ENCODE measurements around the gene CDH22.

Gene CDH22

GRCh38 chr20:46333161-46333991, 25.1 kb upstream of the CDH22 start:
- TF ChIP-seq EGR1 (IDR thresholded peaks at IDR 0.05) (no peak), EP300 (IDR thresholded peaks at IDR 0.05; ENCODE audit: borderline replicate concordance) (no peak), NFIC (IDR thresholded peaks at IDR 0.05) (no peak), TCF12 (IDR thresholded peaks at IDR 0.05; ENCODE audit: low read depth) (no peak), TEAD4 (IDR thresholded peaks at IDR 0.05) (no peak), RAD21 (IDR thresholded peaks at IDR 0.05; ENCODE audit: low read depth) (no peak), CREB1 (IDR thresholded peaks at IDR 0.05; ENCODE audit: low read depth) (no peak), CEBPB (IDR thresholded peaks at IDR 0.05) (no peak), MAX (IDR thresholded peaks at IDR 0.05) (no peak), ZBTB7A (IDR thresholded peaks at IDR 0.05; ENCODE audit: low read depth) (no peak), FOXM1 (IDR thresholded peaks at IDR 0.05; ENCODE audit: borderline replicate concordance, low read depth) (no peak), TAF1 (IDR thresholded peaks at IDR 0.05; ENCODE audit: low read depth) (no peak), YY1 (IDR thresholded peaks at IDR 0.05; ENCODE audit: low read depth) (no peak)
- TF ChIP-seq, protein P1, sequence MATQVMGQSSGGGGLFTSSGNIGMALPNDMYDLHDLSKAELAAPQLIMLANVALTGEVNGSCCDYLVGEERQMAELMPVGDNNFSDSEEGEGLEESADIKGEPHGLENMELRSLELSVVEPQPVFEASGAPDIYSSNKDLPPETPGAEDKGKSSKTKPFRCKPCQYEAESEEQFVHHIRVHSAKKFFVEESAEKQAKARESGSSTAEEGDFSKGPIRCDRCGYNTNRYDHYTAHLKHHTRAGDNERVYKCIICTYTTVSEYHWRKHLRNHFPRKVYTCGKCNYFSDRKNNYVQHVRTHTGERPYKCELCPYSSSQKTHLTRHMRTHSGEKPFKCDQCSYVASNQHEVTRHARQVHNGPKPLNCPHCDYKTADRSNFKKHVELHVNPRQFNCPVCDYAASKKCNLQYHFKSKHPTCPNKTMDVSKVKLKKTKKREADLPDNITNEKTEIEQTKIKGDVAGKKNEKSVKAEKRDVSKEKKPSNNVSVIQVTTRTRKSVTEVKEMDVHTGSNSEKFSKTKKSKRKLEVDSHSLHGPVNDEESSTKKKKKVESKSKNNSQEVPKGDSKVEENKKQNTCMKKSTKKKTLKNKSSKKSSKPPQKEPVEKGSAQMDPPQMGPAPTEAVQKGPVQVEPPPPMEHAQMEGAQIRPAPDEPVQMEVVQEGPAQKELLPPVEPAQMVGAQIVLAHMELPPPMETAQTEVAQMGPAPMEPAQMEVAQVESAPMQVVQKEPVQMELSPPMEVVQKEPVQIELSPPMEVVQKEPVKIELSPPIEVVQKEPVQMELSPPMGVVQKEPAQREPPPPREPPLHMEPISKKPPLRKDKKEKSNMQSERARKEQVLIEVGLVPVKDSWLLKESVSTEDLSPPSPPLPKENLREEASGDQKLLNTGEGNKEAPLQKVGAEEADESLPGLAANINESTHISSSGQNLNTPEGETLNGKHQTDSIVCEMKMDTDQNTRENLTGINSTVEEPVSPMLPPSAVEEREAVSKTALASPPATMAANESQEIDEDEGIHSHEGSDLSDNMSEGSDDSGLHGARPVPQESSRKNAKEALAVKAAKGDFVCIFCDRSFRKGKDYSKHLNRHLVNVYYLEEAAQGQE (IDR thresholded peaks at IDR 0.05; ENCODE audit: low read depth), result no peak
- TF ChIP-seq, protein P2, sequence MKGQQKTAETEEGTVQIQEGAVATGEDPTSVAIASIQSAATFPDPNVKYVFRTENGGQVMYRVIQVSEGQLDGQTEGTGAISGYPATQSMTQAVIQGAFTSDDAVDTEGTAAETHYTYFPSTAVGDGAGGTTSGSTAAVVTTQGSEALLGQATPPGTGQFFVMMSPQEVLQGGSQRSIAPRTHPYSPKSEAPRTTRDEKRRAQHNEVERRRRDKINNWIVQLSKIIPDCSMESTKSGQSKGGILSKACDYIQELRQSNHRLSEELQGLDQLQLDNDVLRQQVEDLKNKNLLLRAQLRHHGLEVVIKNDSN (IDR thresholded peaks at IDR 0.05), result no peak

DNA sequence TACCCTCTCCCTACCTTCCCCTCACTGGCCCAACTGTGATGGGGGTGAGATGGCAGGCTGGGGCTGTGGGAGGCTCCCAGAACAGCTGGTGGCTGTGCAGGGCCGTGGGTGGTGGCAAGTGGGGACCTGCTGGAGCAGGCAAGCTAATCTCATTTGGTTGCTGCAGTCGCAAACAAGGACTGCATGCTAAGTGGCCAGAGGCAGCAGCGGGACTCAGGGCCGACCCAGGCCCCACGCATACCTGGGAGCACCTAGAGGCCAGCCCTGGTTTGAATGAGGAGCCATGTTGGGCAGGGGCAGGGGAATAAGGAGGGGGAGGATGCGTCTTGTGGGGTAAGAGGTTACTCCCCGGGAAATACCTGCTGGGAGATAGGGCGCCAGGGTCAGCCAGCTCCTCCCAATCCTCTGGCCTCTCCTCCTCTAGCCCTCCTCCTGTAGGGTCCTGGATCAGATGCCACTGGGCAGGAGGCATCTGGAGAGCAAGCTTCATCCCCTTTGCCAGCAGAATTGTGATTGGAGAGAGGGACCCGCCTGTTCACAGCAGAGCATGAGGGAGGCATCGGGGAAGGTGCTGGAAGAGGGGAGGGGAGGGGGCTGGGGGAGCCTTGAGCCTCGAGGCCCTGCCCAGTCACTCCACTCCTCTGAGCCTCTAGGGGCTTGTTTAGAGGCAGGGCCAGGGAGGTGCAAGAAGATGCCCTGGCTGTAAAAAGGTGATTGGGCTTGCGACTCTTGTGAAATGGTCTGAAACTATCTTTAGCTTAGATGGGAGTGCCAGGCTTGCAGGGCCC, 24.3 kb upstream of the CDH22 start:
- TF ChIP-seq TAF1 (IDR thresholded peaks at IDR 0.05; ENCODE audit: low read depth) (no peak), NFIC (IDR thresholded peaks at IDR 0.05) (no peak), RAD21 (IDR thresholded peaks at IDR 0.05; ENCODE audit: low read depth) (no peak), MAX (IDR thresholded peaks at IDR 0.05) (no peak), EP300 (IDR thresholded peaks at IDR 0.05; ENCODE audit: borderline replicate concordance) (no peak), CEBPB (IDR thresholded peaks at IDR 0.05) (no peak), TEAD4 (IDR thresholded peaks at IDR 0.05) (no peak), ZBTB7A (IDR thresholded peaks at IDR 0.05; ENCODE audit: low read depth) (no peak), EGR1 (IDR thresholded peaks at IDR 0.05) (no peak), CREB1 (IDR thresholded peaks at IDR 0.05; ENCODE audit: low read depth) (no peak)
- TF ChIP-seq, protein P2 (IDR thresholded peaks at IDR 0.05), result no peak
- TF ChIP-seq, protein P1 (IDR thresholded peaks at IDR 0.05; ENCODE audit: low read depth), result no peak

- TF ChIP-seq TAF1 (IDR thresholded peaks at IDR 0.05; ENCODE audit: low read depth) (no peak), TEAD4 (IDR thresholded peaks at IDR 0.05) (no peak), CEBPB (IDR thresholded peaks at IDR 0.05) (no peak), CREB1 (IDR thresholded peaks at IDR 0.05; ENCODE audit: low read depth) (no peak), ZBTB7A (IDR thresholded peaks at IDR 0.05; ENCODE audit: low read depth) (no peak), YY1 (IDR thresholded peaks at IDR 0.05; ENCODE audit: low read depth) (no peak)
- TF ChIP-seq, protein P2 (IDR thresholded peaks at IDR 0.05), result no peak
Observed at GRCh38 chr20:46331611-46332361, 23.5 kb upstream of the CDH22 start.

DNA sequence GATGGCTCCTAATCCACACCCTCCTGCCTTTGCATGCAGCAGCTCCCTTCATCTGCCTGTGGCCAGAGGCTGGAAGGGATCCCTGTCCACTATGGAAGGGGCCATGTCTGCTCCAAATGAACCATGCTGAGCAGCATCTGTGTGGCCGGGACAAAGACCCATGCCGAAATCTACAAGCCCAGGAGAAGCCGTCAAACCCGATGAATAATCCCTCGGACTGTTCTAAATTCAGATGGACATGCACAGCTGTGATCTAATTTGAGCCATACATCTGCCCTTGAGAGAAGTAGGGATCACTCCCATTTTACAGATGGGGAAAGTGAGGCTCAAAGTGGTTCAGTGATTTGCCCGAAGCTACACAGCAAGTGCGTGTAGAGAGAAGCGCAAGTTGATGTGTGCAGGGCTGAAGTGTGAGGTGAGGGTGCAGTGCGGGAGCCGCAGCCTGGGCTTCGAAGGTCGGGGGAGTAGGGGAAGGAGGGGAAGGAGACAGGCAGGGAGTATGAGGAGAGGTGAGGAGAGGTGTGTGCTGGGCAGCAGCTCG, 22.6 kb upstream of the CDH22 start:
- no peak for TF ChIP-seq NFIC (IDR thresholded peaks at IDR 0.05)
- TF ChIP-seq CEBPB (IDR thresholded peaks at IDR 0.05), result no peak
- TF ChIP-seq, protein P2 (IDR thresholded peaks at IDR 0.05), result no peak
- TF ChIP-seq EP300 (IDR thresholded peaks at IDR 0.05; ENCODE audit: borderline replicate concordance), result no peak
- no peak for TF ChIP-seq MAX (IDR thresholded peaks at IDR 0.05)
- no peak for TF ChIP-seq CREB1 (IDR thresholded peaks at IDR 0.05; ENCODE audit: low read depth)
- TF ChIP-seq TEAD4 (IDR thresholded peaks at IDR 0.05), result no peak
- TF ChIP-seq YY1 (IDR thresholded peaks at IDR 0.05; ENCODE audit: low read depth), result no peak
- no peak for TF ChIP-seq EGR1 (IDR thresholded peaks at IDR 0.05)
- no peak for TF ChIP-seq RAD21 (IDR thresholded peaks at IDR 0.05; ENCODE audit: low read depth)
- TF ChIP-seq, protein P1 (IDR thresholded peaks at IDR 0.05; ENCODE audit: low read depth), result no peak
- TF ChIP-seq TAF1 (IDR thresholded peaks at IDR 0.05; ENCODE audit: low read depth), result no peak
- no peak for TF ChIP-seq ZBTB7A (IDR thresholded peaks at IDR 0.05; ENCODE audit: low read depth)
- no peak for TF ChIP-seq FOXM1 (IDR thresholded peaks at IDR 0.05; ENCODE audit: borderline replicate concordance, low read depth)
- no peak for TF ChIP-seq TCF12 (IDR thresholded peaks at IDR 0.05; ENCODE audit: low read depth)
